ENCODE results near the gene WNT1. TPM values are rescaled to one million over a fixed set of nuclear protein-coding genes. Genes with fewer than 3 reads are reported as not detected.

WNT1 gene
- polyA plus RNA-seq, 1 donor from 2014 or later = not detected

DNA sequence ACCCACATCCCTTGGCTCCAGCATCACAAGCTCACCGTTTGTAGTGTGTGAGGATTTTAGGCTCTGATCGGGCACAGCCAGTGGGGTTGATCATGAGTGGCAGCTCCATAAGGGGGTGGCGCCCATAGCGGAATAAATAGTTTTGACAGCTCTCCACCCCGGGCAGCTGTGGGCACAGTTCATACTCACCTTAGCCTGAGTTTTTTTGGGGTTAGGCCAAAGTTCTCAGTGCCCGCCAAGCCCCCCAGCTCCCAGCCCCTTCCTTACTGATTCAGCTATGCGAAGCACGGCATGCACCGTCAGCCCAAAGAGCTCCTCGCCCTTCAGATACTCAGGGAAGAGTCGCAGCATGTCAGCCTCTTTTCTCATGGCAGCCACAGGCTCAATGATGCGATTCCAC is 46.4 kb downstream of the WNT1 start:
- no peak overlapping the region for H3K4me3 ChIP-seq (ENCODE audit: low read length)
- H3K9me3 ChIP-seq (ENCODE audit: low read length) = no peaks in the 10 kb centered on the region
- no peaks in the 10 kb centered on the region for H3K36me3 ChIP-seq (ENCODE audit: insufficient read depth, low read length)
- no peaks in the 10 kb centered on the region for H3F3A ChIP-seq (ENCODE audit: insufficient read depth, low read length, poor library complexity, severe bottlenecking)
- no peak overlapping the region for H3K27ac ChIP-seq (ENCODE audit: low read length)
- no peaks in the 10 kb centered on the region for H3K79me2 ChIP-seq (replicated peaks; ENCODE audit: insufficient read depth, low read length)
- no peak overlapping the region for H3K4me2 ChIP-seq (ENCODE audit: low read length)
- TF ChIP-seq EZH2 (IDR thresholded peaks at IDR 0.05; ENCODE audit: borderline replicate concordance, insufficient read depth, low read length, poor library complexity, severe bottlenecking) (no peak), MXI1 (conservative IDR thresholded peaks at IDR 0.05; ENCODE audit: poor library complexity, severe bottlenecking) (no peak), REST (IDR thresholded peaks at IDR 0.05; ENCODE audit: borderline replicate concordance) (no peak), EP300 (conservative IDR thresholded peaks at IDR 0.05; ENCODE audit: poor library complexity, severe bottlenecking) (no peak), RAD21 (conservative IDR thresholded peaks at IDR 0.05) (no peak), CTCF (IDR thresholded peaks at IDR 0.05; ENCODE audit: poor library complexity, severe bottlenecking) (no peak), SMC3 (conservative IDR thresholded peaks at IDR 0.05; ENCODE audit: poor library complexity) (no peak), TAF1 (IDR thresholded peaks at IDR 0.05; ENCODE audit: low read depth) (no peak), POLR2AphosphoS5 (IDR thresholded peaks at IDR 0.05) (no peak)
- no peak overlapping the region for H3K9ac ChIP-seq (ENCODE audit: low read length)
- no peaks in the 10 kb centered on the region for H3K9me2 ChIP-seq (ENCODE audit: insufficient read depth, low read length)
- H2AFZ ChIP-seq (ENCODE audit: low read depth, low read length) = no peak overlapping the region
- no peaks in the 10 kb centered on the region for H3K27me3 ChIP-seq (ENCODE audit: insufficient read depth, low read depth, low read length)
- no peaks in the 10 kb centered on the region for H4K20me1 ChIP-seq (ENCODE audit: insufficient read depth)

DNA sequence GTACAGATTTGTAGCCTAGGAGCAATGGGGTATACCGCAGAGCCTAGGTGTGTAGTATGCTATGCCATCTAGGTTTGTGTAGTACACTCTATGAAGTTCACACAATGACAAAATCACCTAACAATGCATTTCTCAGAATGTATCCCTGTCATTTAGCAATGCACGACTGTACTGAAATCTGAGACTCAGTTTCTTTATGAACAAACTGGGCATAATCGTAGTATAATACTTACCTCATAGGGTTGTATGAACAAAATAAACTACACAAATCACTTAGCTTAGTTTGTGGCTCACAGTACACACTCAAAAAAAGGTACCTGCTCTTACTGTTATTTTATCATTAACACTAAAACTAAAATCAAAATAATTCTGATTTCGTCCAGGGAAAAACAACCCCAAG is 47.3 kb downstream of the WNT1 start:
- Histone ChIP-seq H3K4me2 (ENCODE audit: low read length) (no peak overlapping the region), H3K27ac (ENCODE audit: low read length) (no peak overlapping the region)

More for the DNA sequence above, 47.3 kb downstream of the WNT1 start:
- H3K27me3 ChIP-seq (ENCODE audit: insufficient read depth, low read depth, low read length) = no peaks in the 10 kb centered on the region
- no peaks in the 10 kb centered on the region for H3K9me3 ChIP-seq (ENCODE audit: low read length)
- H2AFZ ChIP-seq (ENCODE audit: low read depth, low read length) = no peak overlapping the region
- H3K79me2 ChIP-seq (replicated peaks; ENCODE audit: insufficient read depth, low read length) = no peaks in the 10 kb centered on the region
- H3K4me3 ChIP-seq (ENCODE audit: low read length) = no peak overlapping the region
- H3F3A ChIP-seq (ENCODE audit: insufficient read depth, low read length, poor library complexity, severe bottlenecking) = no peaks in the 10 kb centered on the region
- H3K9ac ChIP-seq (ENCODE audit: low read length) = no peak overlapping the region
- H4K20me1 ChIP-seq (ENCODE audit: insufficient read depth) = no peaks in the 10 kb centered on the region
- H3K9me2 ChIP-seq (ENCODE audit: insufficient read depth, low read length) = no peaks in the 10 kb centered on the region
- no peak for TF ChIP-seq SMC3 (conservative IDR thresholded peaks at IDR 0.05; ENCODE audit: poor library complexity)
- TF ChIP-seq EZH2 (IDR thresholded peaks at IDR 0.05; ENCODE audit: borderline replicate concordance, insufficient read depth, low read length, poor library complexity, severe bottlenecking) = no peak
- no peak for TF ChIP-seq CTCF (IDR thresholded peaks at IDR 0.05; ENCODE audit: poor library complexity, severe bottlenecking)
- TF ChIP-seq REST (IDR thresholded peaks at IDR 0.05; ENCODE audit: borderline replicate concordance) = no peak
- TF ChIP-seq EP300 (conservative IDR thresholded peaks at IDR 0.05; ENCODE audit: poor library complexity, severe bottlenecking) = no peak
- no peak for TF ChIP-seq POLR2AphosphoS5 (IDR thresholded peaks at IDR 0.05)
- no peak for TF ChIP-seq RAD21 (conservative IDR thresholded peaks at IDR 0.05)
- TF ChIP-seq MXI1 (conservative IDR thresholded peaks at IDR 0.05; ENCODE audit: poor library complexity, severe bottlenecking) = no peak
- no peak for TF ChIP-seq TAF1 (IDR thresholded peaks at IDR 0.05; ENCODE audit: low read depth)
- no peaks in the 10 kb centered on the region for H3K36me3 ChIP-seq (ENCODE audit: insufficient read depth, low read length)
